Measurements from ENCODE around the gene ADAT1. TPM values are rescaled to one million over a fixed set of nuclear protein-coding genes. Genes with fewer than 3 reads are reported as not detected.
A peak's percentile ranks its signal among the peaks of the same experiment; 100 is the strongest.

The ADAT1 gene
- total RNA-seq, 4 donors from 2014 or later, result 27.2 to 38.7 (median 32.4) TPM

- 5 to 27% methylated on average over 5 to 7 of the region's 8 CpGs for WGBS, 2 donors (ENCODE audit: low coverage in 1 of 2)
- Histone ChIP-seq H3K36me3 (peaks cover 0 to 21% of the 10 kb centered on the region in 2 donors), H3K4me1 (peaks cover 0 to 37% (median 3%) of the 10 kb centered on the region in 3 donors), H3K9me3 (no peaks in the 10 kb centered on the region), H3K4me3 (no peak overlapping the region), H3K27me3 (no peaks in the 10 kb centered on the region), H3K27ac (peak overlapping the region; percentile 48 to 84 (median 80))
- TF ChIP-seq POLR2A (IDR thresholded peaks at IDR 0.05) (no peak), CTCF (IDR thresholded peaks at IDR 0.05) (peak in 1 of 4 experiments; percentile 17), POLR2AphosphoS5 (IDR thresholded peaks at IDR 0.05) (no peak)
- peak; percentile 79 for ATAC-seq
Measured at GRCh38 chr16:75590920-75591843, 31.9 kb downstream of the ADAT1 start.

- no peaks in the 10 kb centered on the region for H3K9me3 ChIP-seq
- H3K4me3 ChIP-seq, result no peak overlapping the region
- peaks cover 0 to 20% of the 10 kb centered on the region in 2 donors for H3K36me3 ChIP-seq
- TF ChIP-seq EP300 (IDR thresholded peaks at IDR 0.05) (no peak), POLR2AphosphoS5 (IDR thresholded peaks at IDR 0.05) (no peak), CTCF (IDR thresholded peaks at IDR 0.05) (no peak), POLR2A (IDR thresholded peaks at IDR 0.05) (no peak)
- no peaks in the 10 kb centered on the region for H3K27me3 ChIP-seq
- H3K4me1 ChIP-seq, result peaks cover 0 to 37% (median 3%) of the 10 kb centered on the region in 3 donors
- ATAC-seq, result peak; percentile 65
- 29 to 46% methylated on average over 1 to 2 of the region's 3 CpGs for whole genome bisulfite sequencing, 2 donors (ENCODE audit: low coverage in 1 of 2)
- H3K27ac ChIP-seq, result peak overlapping the region in 3 of 4 donors; percentile 66 to 80 (median 79)
Measured at GRCh38 chr16:75589306-75589705, 33.8 kb downstream of the ADAT1 start.

- peak overlapping the region in 3 of 4 donors; percentile 66 to 80 (median 79) for H3K27ac ChIP-seq
- ATAC-seq, result no peak
- TF ChIP-seq POLR2AphosphoS5 (IDR thresholded peaks at IDR 0.05), result no peak
- no peak for TF ChIP-seq CTCF (IDR thresholded peaks at IDR 0.05)
- TF ChIP-seq POLR2A (IDR thresholded peaks at IDR 0.05), result no peak
- TF ChIP-seq EP300 (IDR thresholded peaks at IDR 0.05), result no peak
- peaks cover 0 to 37% (median 3%) of the 10 kb centered on the region in 3 donors for H3K4me1 ChIP-seq
- no peak overlapping the region for H3K4me3 ChIP-seq
- 96% methylated on average over 4 of the region's 4 CpGs; no CpG with 5 or more reads in 1 of the 2 donors for WGBS, 2 donors (ENCODE audit: low coverage in 1 of 2)
- peaks cover 0 to 14% of the 10 kb centered on the region in 2 donors for H3K36me3 ChIP-seq
- H3K27me3 ChIP-seq, result no peaks in the 10 kb centered on the region
- no peaks in the 10 kb centered on the region for H3K9me3 ChIP-seq
Measured at GRCh38 chr16:75588716-75589115, 34.4 kb downstream of the ADAT1 start.

- peaks cover 0 to 3% (median 0%) of the 10 kb centered on the region in 3 donors for H3K4me1 ChIP-seq
- TF ChIP-seq EP300 (IDR thresholded peaks at IDR 0.05), result no peak
- TF ChIP-seq POLR2A (IDR thresholded peaks at IDR 0.05), result no peak
- TF ChIP-seq POLR2AphosphoS5 (IDR thresholded peaks at IDR 0.05), result no peak
- no peak for TF ChIP-seq CTCF (IDR thresholded peaks at IDR 0.05)
- WGBS, 2 donors (ENCODE audit: low coverage in 1 of 2), result 78% methylated on average over 3 of the region's 3 CpGs; no CpG with 5 or more reads in 1 of the 2 donors
Measured at GRCh38 chr16:75584108-75584507, 39.0 kb downstream of the ADAT1 start.

More at GRCh38 chr16:75584108-75584507, 39.0 kb downstream of the ADAT1 start:
- Histone ChIP-seq H3K4me3 (no peak overlapping the region), H3K27me3 (no peaks in the 10 kb centered on the region), H3K27ac (no peak overlapping the region), H3K9me3 (no peaks in the 10 kb centered on the region), H3K36me3 (peaks cover 0 to 32% of the 10 kb centered on the region in 2 donors)
- no peak for ATAC-seq

All from gastroesophageal sphincter (tissue), 4 donors.